ENCODE measurements around the gene CYP2B6.
"Not testable (repeated sequence)": the region's sequence is repeated elsewhere in the genome, so short reads cannot be mapped to it uniquely, and the experiment has no call there.

Gene CYP2B6

GRCh38 chr19:41009700-41010235 is 18.7 kb downstream of the CYP2B6 start:
- no peak for DNase-seq (ENCODE audit: low spot score in 2 of 2)
- H3K36me3 Mint-ChIP-seq, result no peaks in the 10 kb centered on the region
- no peak for ATAC-seq
- H3K4me3 Mint-ChIP-seq, result no peak overlapping the region
- H3K4me1 Mint-ChIP-seq, result no peaks in the 10 kb centered on the region
- no peaks in the 10 kb centered on the region for H3K9me3 Mint-ChIP-seq
- H3K27ac Mint-ChIP-seq, result no peak overlapping the region

GRCh38 chr19:41013359-41013758 is 22.3 kb downstream of the CYP2B6 start:
- Mint-ChIP-seq H3K4me1 (no peaks in the 10 kb centered on the region), H3K4me3 (no peak overlapping the region), H3K36me3 (no peaks in the 10 kb centered on the region), H3K9me3 (no peaks in the 10 kb centered on the region), H3K27ac (no peak overlapping the region)
- ATAC-seq (no peak), DNase-seq (ENCODE audit: low spot score in 2 of 2) (no peak)

- ATAC-seq (no peak), DNase-seq (ENCODE audit: low spot score in 2 of 2) (no peak)
- Mint-ChIP-seq H3K4me3 (no peak overlapping the region), H3K36me3 (no peaks in the 10 kb centered on the region), H3K9me3 (no peaks in the 10 kb centered on the region), H3K27ac (no peak overlapping the region), H3K4me1 (no peaks in the 10 kb centered on the region)
Measured at GRCh38 chr19:41014643-41015042, 23.6 kb downstream of the CYP2B6 start.

GRCh38 chr19:41016488-41017071 is 25.5 kb downstream of the CYP2B6 start:
- Mint-ChIP-seq H3K4me1 (no peaks in the 10 kb centered on the region), H3K4me3 (no peak overlapping the region), H3K9me3 (no peaks in the 10 kb centered on the region), H3K27ac (no peak overlapping the region), H3K36me3 (no peaks in the 10 kb centered on the region)
- no peak for DNase-seq (ENCODE audit: low spot score in 2 of 2)
- no peak for ATAC-seq

- H3K4me1 Mint-ChIP-seq, result no peaks in the 10 kb centered on the region
- ATAC-seq (no peak), DNase-seq (ENCODE audit: low spot score in 2 of 2) (no peak)
- H3K4me3 Mint-ChIP-seq, result no peak overlapping the region
- no peak overlapping the region for H3K27ac Mint-ChIP-seq
- no peaks in the 10 kb centered on the region for H3K36me3 Mint-ChIP-seq
- H3K9me3 Mint-ChIP-seq, result no peaks in the 10 kb centered on the region
Measured at GRCh38 chr19:41018736-41019290, 27.7 kb downstream of the CYP2B6 start.

- Mint-ChIP-seq H3K9me3 (no peaks in the 10 kb centered on the region), H3K36me3 (no peaks in the 10 kb centered on the region), H3K27ac (no peak overlapping the region), H3K4me3 (no peak overlapping the region), H3K4me1 (no peaks in the 10 kb centered on the region)
- ATAC-seq (no peak), DNase-seq (ENCODE audit: low spot score in 2 of 2) (no peak)
Measured at GRCh38 chr19:41019346-41019745, 28.3 kb downstream of the CYP2B6 start.

- no peak overlapping the region for H3K27ac Mint-ChIP-seq
- peaks cover 6% of the 10 kb centered on the region for H3K4me1 Mint-ChIP-seq
- no peaks in the 10 kb centered on the region for H3K9me3 Mint-ChIP-seq
- H3K4me3 Mint-ChIP-seq, result no peak overlapping the region
- H3K36me3 Mint-ChIP-seq, result no peaks in the 10 kb centered on the region
- DNase-seq (ENCODE audit: low spot score in 2 of 2), result no peak
- ATAC-seq, result no peak
Measured at GRCh38 chr19:41023193-41023592, 32.1 kb downstream of the CYP2B6 start.

GRCh38 chr19:41025411-41025810 is 34.3 kb downstream of the CYP2B6 start:
- ATAC-seq, result no peak
- no peak for DNase-seq (ENCODE audit: low spot score in 2 of 2)
- H3K4me3 Mint-ChIP-seq, result no peak overlapping the region
- peaks cover 6% of the 10 kb centered on the region for H3K4me1 Mint-ChIP-seq
- H3K27ac Mint-ChIP-seq, result no peak overlapping the region
- H3K9me3 Mint-ChIP-seq, result no peaks in the 10 kb centered on the region
- H3K36me3 Mint-ChIP-seq, result no peaks in the 10 kb centered on the region

- Mint-ChIP-seq H3K27ac (no peak overlapping the region), H3K36me3 (no peaks in the 10 kb centered on the region), H3K4me1 (peaks cover 6% of the 10 kb centered on the region), H3K4me3 (no peak overlapping the region), H3K9me3 (no peaks in the 10 kb centered on the region)
- ATAC-seq (no peak), DNase-seq (ENCODE audit: low spot score in 2 of 2) (no peak)
Measured at GRCh38 chr19:41025871-41026270, 34.8 kb downstream of the CYP2B6 start.

GRCh38 chr19:41027273-41027967 is 36.3 kb downstream of the CYP2B6 start:
- peaks cover 12% of the 10 kb centered on the region for H3K4me1 Mint-ChIP-seq
- ATAC-seq (no peak), DNase-seq (ENCODE audit: low spot score in 2 of 2) (no peak)
- H3K9me3 Mint-ChIP-seq, result no peaks in the 10 kb centered on the region
- no peak overlapping the region for H3K4me3 Mint-ChIP-seq
- no peaks in the 10 kb centered on the region for H3K36me3 Mint-ChIP-seq
- no peak overlapping the region for H3K27ac Mint-ChIP-seq

GRCh38 chr19:41029524-41030432 is 38.7 kb downstream of the CYP2B6 start:
- no peak for DNase-seq (ENCODE audit: low spot score in 2 of 2)
- Mint-ChIP-seq H3K9me3 (peaks cover 3% of the 10 kb centered on the region), H3K4me1 (peaks cover 12% of the 10 kb centered on the region), H3K36me3 (no peaks in the 10 kb centered on the region), H3K4me3 (no peak overlapping the region), H3K27ac (peak overlapping the region; percentile 27)
- no peak for ATAC-seq

GRCh38 chr19:41030651-41031050 is 39.6 kb downstream of the CYP2B6 start:
- Mint-ChIP-seq H3K36me3 (no peaks in the 10 kb centered on the region), H3K4me3 (no peak overlapping the region), H3K27ac (no peak overlapping the region), H3K9me3 (peaks cover 3% of the 10 kb centered on the region), H3K4me1 (peaks cover 12% of the 10 kb centered on the region)
- DNase-seq (ENCODE audit: low spot score in 2 of 2), result no peak
- no peak for ATAC-seq

- no peaks in the 10 kb centered on the region for H3K36me3 Mint-ChIP-seq
- H3K4me1 Mint-ChIP-seq, result peaks cover 6% of the 10 kb centered on the region
- no peak overlapping the region for H3K4me3 Mint-ChIP-seq
- peaks cover 3% of the 10 kb centered on the region for H3K9me3 Mint-ChIP-seq
- DNase-seq (ENCODE audit: low spot score in 2 of 2) (no peak), ATAC-seq (no peak)
- no peak overlapping the region for H3K27ac Mint-ChIP-seq
Measured at GRCh38 chr19:41031916-41032315, 40.8 kb downstream of the CYP2B6 start.

- not testable (repeated sequence) for H3K4me3 Mint-ChIP-seq; ATAC-seq; DNase-seq (ENCODE audit: low spot score in 2 of 2); H3K36me3 Mint-ChIP-seq; H3K27ac Mint-ChIP-seq; H3K9me3 Mint-ChIP-seq; H3K4me1 Mint-ChIP-seq
Measured at GRCh38 chr19:41033324-41033723, 42.2 kb downstream of the CYP2B6 start.

- H3K36me3 Mint-ChIP-seq, result no peaks in the 10 kb centered on the region
- peaks cover 2% of the 10 kb centered on the region for H3K9me3 Mint-ChIP-seq
- H3K27ac Mint-ChIP-seq, result no peak overlapping the region
- ATAC-seq (no peak), DNase-seq (ENCODE audit: low spot score in 2 of 2) (no peak)
- H3K4me1 Mint-ChIP-seq, result no peaks in the 10 kb centered on the region
- no peak overlapping the region for H3K4me3 Mint-ChIP-seq
Measured at GRCh38 chr19:41039806-41040205, 48.7 kb downstream of the CYP2B6 start.
